K562 (cell line): ENCODE measurements around the gene STK11. TPM values are rescaled to one million over a fixed set of nuclear protein-coding genes. Genes with fewer than 3 reads are reported as not detected.

ENCODE experiments used
- CHAMP1 ChIP-seq: fragments of 450-650 bp; IDR thresholded peaks from 2 replicates; pipeline ENCODE4 v1.6.1; 2016; ENCODE audit warnings: mild to moderate bottlenecking
- E2F6 ChIP-seq, 2 experiments: IDR thresholded peaks; 2 replicates each; pipeline ENCODE4 v1.6.1; 2011; ENCODE audit warnings: borderline replicate concordance in 1 of 2, control low read depth in 1 of 2, low read depth in 1 of 2, low read length in 1 of 2, mild to moderate bottlenecking in 1 of 2, mixed read lengths in 1 of 2, moderate library complexity in 1 of 2; ENCODE audit not compliant: insufficient read depth in 1 of 2, insufficient read length in 1 of 2, poor library complexity in 1 of 2, severe bottlenecking in 1 of 2; ENCODE audit errors: extremely low read depth in 1 of 2
- ESRRA ChIP-seq: fragments of 450-650 bp; IDR thresholded peaks from 2 replicates; pipeline ENCODE4 v1.6.1; 2014; ENCODE audit warnings: low read depth, mild to moderate bottlenecking, moderate library complexity, borderline replicate concordance
- HNRNPK ChIP-seq: fragments of 200-400 bp; formaldehyde crosslinking; IDR thresholded peaks from one replicate; pipeline ENCODE4 v1.6.1; 2018; ENCODE audit warnings: mild to moderate bottlenecking, low read depth, low read length; ENCODE audit not compliant: poor library complexity, severe bottlenecking
- HOMEZ ChIP-seq: fragments of 250-450 bp; sonication (Bioruptor Pico); IDR thresholded peaks from 2 replicates; pipeline ENCODE4 v1.4.0; 2020; ENCODE audit warnings: mild to moderate bottlenecking, moderate library complexity
- KDM5B ChIP-seq: fragments of 200-600 bp; sonication (generic); IDR thresholded peaks from 2 replicates; pipeline ENCODE4 v1.6.1; 2012; ENCODE audit warnings: low read depth, mild to moderate bottlenecking, moderate library complexity, low read length, control low read depth, inconsistent platforms; ENCODE audit not compliant: insufficient replicate concordance
- MED1 ChIP-seq: sonication (generic); formaldehyde crosslinking; IDR thresholded peaks from 2 replicates; pipeline ENCODE4 v1.8.1; 2023; ENCODE audit warnings: missing genetic modification reagents, borderline replicate concordance
- POLR2AphosphoS2 ChIP-seq: IDR thresholded peaks from 2 replicates; pipeline ENCODE4 v1.6.1; 2012; ENCODE audit warnings: low read length, improper control_type of control experiment
- RAD21 ChIP-seq, 2 experiments: fragments of 250-450 bp in 1 of 2; fragments of 450-650 bp in 1 of 2; sonication (Bioruptor Pico) in 1 of 2; formaldehyde crosslinking in 1 of 2; IDR thresholded peaks in 1 of 2; conservative IDR thresholded peaks in 1 of 2; 2 replicates each; pipeline versions ENCODE4 v1.4.0 to v1.8.0; 2020 to 2022; ENCODE audit warnings: mild to moderate bottlenecking in 2 of 2, moderate library complexity in 1 of 2
- RBBP5 ChIP-seq: fragments of 200-600 bp; sonication (generic); IDR thresholded peaks from 2 replicates; pipeline ENCODE4 v1.6.1; 2012; ENCODE audit warnings: borderline replicate concordance, mild to moderate bottlenecking, low read length, control low read depth, inconsistent platforms; ENCODE audit not compliant: insufficient read depth, poor library complexity, severe bottlenecking
- SAP30 ChIP-seq: fragments of 200-600 bp; sonication (generic); IDR thresholded peaks from 2 replicates; pipeline ENCODE4 v1.6.1; 2012; ENCODE audit warnings: borderline replicate concordance, low read depth, mild to moderate bottlenecking, moderate library complexity, low read length, control low read depth, inconsistent platforms; ENCODE audit not compliant: insufficient read depth, poor library complexity, severe bottlenecking
- ZBTB11 ChIP-seq, 3 experiments: fragments of 200-800 bp in 1 of 3; fragments of 250-450 bp in 1 of 3; fragments of 450-650 bp in 1 of 3; sonication (Bioruptor Pico) in 1 of 3; sonication (Bioruptor generic) in 1 of 3; formaldehyde crosslinking in 1 of 3; IDR thresholded peaks; 2 replicates each; pipeline versions ENCODE4 v1.6.1 to v1.8.0; 2016 to 2022; ENCODE audit warnings: mild to moderate bottlenecking in 2 of 3, missing genetic modification characterization in 2 of 3, missing compliant biosample characterization in 1 of 3, moderate library complexity in 1 of 3
- ZFP36 ChIP-seq: fragments of 150-350 bp; IDR thresholded peaks from 2 replicates; pipeline ENCODE4 v1.6.1; 2018; ENCODE audit warnings: low read length, low read depth; ENCODE audit not compliant: partially characterized antibody
- ZNF445 ChIP-seq: fragments of 250-450 bp; sonication (Bioruptor Pico); IDR thresholded peaks from 2 replicates; pipeline ENCODE4 v1.4.0; 2020; ENCODE audit warnings: low read depth, mild to moderate bottlenecking, moderate library complexity
- ZNF699 ChIP-seq: fragments of 250-450 bp; sonication (Bioruptor Pico); IDR thresholded peaks from 2 replicates; pipeline ENCODE4 v1.8.0; 2021; ENCODE audit warnings: mild to moderate bottlenecking, moderate library complexity; ENCODE audit not compliant: insufficient replicate concordance
- polyA plus RNA-seq, 8 experiments: library from polyadenylated mRNA; depleted of rRNA in 4 of 8; stranded (reverse) in 5 of 8; unstranded in 3 of 8; fragments of >200 nt; fragmentation: Nextera tagmentation in 2 of 8; fragmentation: Illumina TruSeq in 1 of 8; extraction: Ambion mirVana in 2 of 8; extraction: Trizol in 1 of 8; gene quantifications; 2 replicates each; pipeline versions ENCODE4 v1.2.1 to v1.2.3, GENCODE V29; 2011 to 2014; ENCODE audit warnings: inconsistent platforms in 1 of 8, missing spikeins in 1 of 8
- total RNA-seq, 7 experiments: library from RNA; depleted of rRNA in 6 of 7; stranded (reverse); fragments of >200 nt in 6 of 7; fragmentation: Illumina TruSeq in 2 of 7; extraction: Trizol in 2 of 7; gene quantifications; 2 replicates each; pipeline versions ENCODE4 v1.2.1 to v1.2.3, GENCODE V29; 2011 to 2021; ENCODE audit warnings: low replicate concordance in 1 of 7

The STK11 gene
- total and polyA plus RNA-seq, 9 of the 15 experiments (the other 6 are each of a cell fraction or from before 2014, with no cell fraction given) = 0.15 to 96.5 (median 31.7) TPM

- TF ChIP-seq CHAMP1 (no peak), RBBP5 (no peak), ZNF699 (CRISPR knock-in tag) (no peak), E2F6 (IDR thresholded peaks at IDR 0.05; ENCODE audit: borderline replicate concordance in 1 of 2, extremely low read depth in 1 of 2, insufficient read depth in 1 of 2, insufficient read length in 1 of 2, low read depth in 1 of 2, low read length in 1 of 2, poor library complexity in 1 of 2, severe bottlenecking in 1 of 2) (peak in 1 of 2 experiments; percentile 44), RAD21 (CRISPR knock-in tag; conservative IDR thresholded peaks at IDR 0.05 in 1 of 2, IDR thresholded peaks at IDR 0.05 in 1 of 2) (no peak), MED1 (CRISPR knock-in tag) (no peak), ZNF445 (CRISPR knock-in tag) (no peak), KDM5B (peak; percentile 21), ESRRA (no peak), HNRNPK (no peak), ZFP36 (no peak), POLR2AphosphoS2 (peak; percentile 69; the same call in 1 of the 2 replicates), SAP30 (peak; percentile 6), ZBTB11 (CRISPR knock-in tag; IDR thresholded peaks at IDR 0.05) (no peak), HOMEZ (no peak)
Observed at GRCh38 chr19:1245494-1246264, 40.1 kb downstream of the STK11 start (continued).
